G401 (cell line): Measurements from ENCODE around the gene AHNAK. TPM values are rescaled to one million over a fixed set of nuclear protein-coding genes. Genes with fewer than 3 reads are reported as not detected.

Experiments
- DNase-seq: peaks from one replicate; pipeline ENCODE4 v3.0.0-alpha.2; 2015; ENCODE audit warnings: low spot score
- in situ Hi-C: cut with HindIII; loops from 2 replicates; pipeline ENCODE4 v1.10.0; 2016; ENCODE audit warnings: low sequenced_read_pairs, mixed read lengths
- total RNA-seq: library from RNA; depleted of rRNA; stranded (reverse); fragments of >200 nt; shearing (Covaris generic); gene quantifications from 2 replicates; pipeline ENCODE4 v1.2.3, GENCODE V29; 2014

The AHNAK gene
- total RNA-seq, 1 experiment from 2014 or later, result 197 TPM

GRCh38 chr11:62540804-62541701, 5.6 kb downstream of the AHNAK start:
- no peak for DNase-seq
- in situ Hi-C loops, result no loop called here

GRCh38 chr11:62539238-62539925, 7.2 kb downstream of the AHNAK start:
- DNase-seq, result no peak
- in situ Hi-C loops, result no loop called here

- in situ Hi-C loops, result no loop called here
- no peak for DNase-seq
Observed at GRCh38 chr11:62538470-62539237, 8.0 kb downstream of the AHNAK start.

- no peak for DNase-seq
- in situ Hi-C loops, result no loop called here
Observed at GRCh38 chr11:62536301-62536957, 10.2 kb downstream of the AHNAK start.

- no peak for DNase-seq
- in situ Hi-C loops, result no loop called here
Observed at GRCh38 chr11:62535802-62536201, 10.8 kb downstream of the AHNAK start.

GRCh38 chr11:62534779-62535545, 11.6 kb downstream of the AHNAK start:
- DNase-seq, result no peak
- in situ Hi-C loops, result no loop called here

- DNase-seq, result no peak
- in situ Hi-C loops, result no loop called here
Observed at GRCh38 chr11:62532096-62532495, 14.5 kb downstream of the AHNAK start.

- DNase-seq, result no peak
- in situ Hi-C loops, result loop anchor here (25.0 kb wide), 1 partner anchor 305 kb away; the partner anchor contains the start of gene SCGB2A1
Observed at GRCh38 chr11:62516736-62517371, 29.8 kb downstream of the AHNAK start.

- in situ Hi-C loops, result loop anchor here (25.0 kb wide), 1 partner anchor 302 kb away; the partner anchor contains the start of gene SCGB2A1
- DNase-seq, result no peak
Observed at GRCh38 chr11:62514151-62514550, 32.5 kb downstream of the AHNAK start.

GRCh38 chr11:62513626-62514025, 33.0 kb downstream of the AHNAK start:
- in situ Hi-C loops, result loop anchor here (25.0 kb wide), 1 partner anchor 301 kb away; the partner anchor contains the start of gene SCGB2A1
- no peak for DNase-seq

- peak; percentile 51 for DNase-seq
- in situ Hi-C loops, result loop anchor here (25.0 kb wide), 1 partner anchor 301 kb away; the partner anchor contains the start of gene SCGB2A1
Observed at GRCh38 chr11:62512961-62513360, 33.6 kb downstream of the AHNAK start.

GRCh38 chr11:62508336-62509058, 38.1 kb downstream of the AHNAK start:
- in situ Hi-C loops, result loop anchor here (25.0 kb wide), 1 partner anchor 296 kb away; the partner anchor contains the start of gene SCGB2A1

GRCh38 chr11:62507125-62507422, 39.5 kb downstream of the AHNAK start:
- no peak for DNase-seq
- in situ Hi-C loops, result loop anchor here (25.0 kb wide), 1 partner anchor 295 kb away; the partner anchor contains the start of gene SCGB2A1

More at GRCh38 chr11:62508336-62509058, 38.1 kb downstream of the AHNAK start:
- peak; percentile 71 for DNase-seq

- in situ Hi-C loops, result loop anchor here (25.0 kb wide), 1 partner anchor 294 kb away; the partner anchor contains the start of gene SCGB2A1
- no peak for DNase-seq
Observed at GRCh38 chr11:62506413-62507124, 40.0 kb downstream of the AHNAK start.

GRCh38 chr11:62505440-62506091, 41.0 kb downstream of the AHNAK start:
- in situ Hi-C loops, result loop anchor here (25.0 kb wide), 1 partner anchor 293 kb away; the partner anchor contains the start of gene SCGB2A1
- DNase-seq, result peak; percentile 41

GRCh38 chr11:62505059-62505439, 41.6 kb downstream of the AHNAK start:
- in situ Hi-C loops, result loop anchor here (25.0 kb wide), 1 partner anchor 293 kb away; the partner anchor contains the start of gene SCGB2A1
- DNase-seq, result peak; percentile 60
